Smooth muscle cell (in vitro differentiated cells): ENCODE measurements around the gene TMEM181. TPM values are rescaled to one million over a fixed set of nuclear protein-coding genes. Genes with fewer than 3 reads are reported as not detected.

ENCODE experiments used
- DNase-seq: peaks from one replicate; lab custom pipeline; 2025; ENCODE audit not compliant: unreplicated experiment; lab: John Stamatoyannopoulos, UW
- H2AFZ ChIP-seq: fragments of 200-600 bp; sonication (generic); 2 replicates; pipeline ENCODE4 v1.6.0; 2016; ENCODE audit warnings: antibody characterized with exemption, low read depth, mild to moderate bottlenecking
- H3F3A ChIP-seq: fragments of 200-600 bp; sonication (generic); 2 replicates; pipeline ENCODE4 v1.6.0; 2017; ENCODE audit warnings: antibody characterized with exemption, low read depth
- H3K27ac ChIP-seq: fragments of 200-600 bp; sonication (generic); 2 replicates; pipeline ENCODE4 v1.5.1; 2016; ENCODE audit warnings: low read depth, mild to moderate bottlenecking
- H3K27me3 ChIP-seq: fragments of 200-600 bp; sonication (generic); 2 replicates; pipeline ENCODE4 v1.6.1; 2016; ENCODE audit warnings: low read depth, mild to moderate bottlenecking
- H3K36me3 ChIP-seq: fragments of 200-600 bp; sonication (generic); 2 replicates; pipeline ENCODE4 v1.5.1; 2016; ENCODE audit warnings: low read depth
- H3K4me1 ChIP-seq: fragments of 200-600 bp; sonication (generic); 2 replicates; pipeline ENCODE4 v1.5.1; 2016; ENCODE audit warnings: low read depth
- H3K4me2 ChIP-seq: fragments of 200-600 bp; sonication (generic); 2 replicates; pipeline ENCODE4 v1.6.0; 2016; ENCODE audit warnings: mild to moderate bottlenecking
- H3K4me3 ChIP-seq: fragments of 200-600 bp; sonication (generic); 2 replicates; pipeline ENCODE4 v1.5.1; 2016; ENCODE audit warnings: mild to moderate bottlenecking
- H3K79me2 ChIP-seq: fragments of 200-600 bp; sonication (generic); 2 replicates; pipeline ENCODE4 v1.6.0; 2016; ENCODE audit warnings: low read depth, mild to moderate bottlenecking
- H3K9ac ChIP-seq: fragments of 200-600 bp; sonication (generic); 2 replicates; pipeline ENCODE4 v1.6.0; 2016; ENCODE audit warnings: low read depth
- H3K9me3 ChIP-seq: fragments of 200-600 bp; sonication (generic); replicated peaks from 2 replicates; pipeline ENCODE4 v1.5.1; 2016; ENCODE audit warnings: low read depth
- H4K20me1 ChIP-seq: fragments of 200-600 bp; sonication (generic); 2 replicates; pipeline ENCODE4 v1.6.0; 2016; ENCODE audit warnings: low read depth
- CTCF ChIP-seq: fragments of 200-600 bp; sonication (generic); IDR thresholded peaks from 2 replicates; pipeline ENCODE4 v1.5.1; 2017; ENCODE audit warnings: borderline replicate concordance, mild to moderate bottlenecking, antibody characterized with exemption; ENCODE audit not compliant: insufficient read depth, poor library complexity, severe bottlenecking
- WGBS: methylation state at CpG from one replicate; pipeline ENCODE4 v1.1.7; 2016; ENCODE audit warnings: low lambda C conversion rate; 5-methylcytosine and 5-hydroxymethylcytosine counted together
- polyA plus RNA-seq: library from polyadenylated mRNA; unstranded; fragments of >200 nt; fragmentation: Nextera tagmentation; extraction: Ambion mirVana; gene quantifications from 2 replicates; pipeline ENCODE4 v1.2.1, GENCODE V29; 2016
- total RNA-seq: library from RNA; depleted of rRNA; stranded (reverse); fragments of >200 nt; gene quantifications from 2 replicates; pipeline ENCODE4 v1.2.3, GENCODE V29; 2014

Gene TMEM181
- total and polyA plus RNA-seq, 2 experiments from 2014 or later: 15.3 to 29.0 TPM

DNA sequence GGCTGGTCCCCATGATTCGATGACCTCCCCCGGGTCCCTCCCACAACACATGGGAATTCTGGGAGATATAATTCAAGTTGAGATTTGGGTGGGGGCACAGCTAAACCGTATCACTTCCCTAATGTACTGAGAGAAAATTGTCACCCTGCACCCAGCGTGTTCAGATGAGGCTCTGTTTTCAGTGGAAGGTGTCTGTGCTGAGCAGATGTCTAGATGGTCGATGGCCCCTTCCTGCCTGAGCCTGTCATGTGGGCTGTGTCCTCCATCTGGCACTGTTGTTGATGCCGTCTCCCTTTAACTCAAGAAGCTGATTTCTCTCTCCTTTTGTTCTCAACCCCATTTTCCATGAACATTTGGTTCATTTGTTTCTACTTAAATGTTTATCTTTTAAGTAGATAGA, 37.0 kb downstream of the TMEM181 start:
- H3K4me3 ChIP-seq: no peak overlapping the region
- no peak overlapping the region for H3K9ac ChIP-seq
- H3K36me3 ChIP-seq: peaks cover 8% of the 10 kb centered on the region
- TF ChIP-seq CTCF: no peak
- no peaks in the 10 kb centered on the region for H3K9me3 ChIP-seq
- WGBS: 90% methylated on average over 6 of the region's 6 CpGs
- DNase-seq: no peak
- no peak overlapping the region for H2AFZ ChIP-seq
- H3K27ac ChIP-seq: no peak overlapping the region
- H3F3A ChIP-seq: no peaks in the 10 kb centered on the region
- peaks cover 11% of the 10 kb centered on the region for H4K20me1 ChIP-seq
- no peaks in the 10 kb centered on the region for H3K4me1 ChIP-seq
- H3K4me2 ChIP-seq: no peak overlapping the region
- no peaks in the 10 kb centered on the region for H3K27me3 ChIP-seq
- H3K79me2 ChIP-seq: no peaks in the 10 kb centered on the region

DNA sequence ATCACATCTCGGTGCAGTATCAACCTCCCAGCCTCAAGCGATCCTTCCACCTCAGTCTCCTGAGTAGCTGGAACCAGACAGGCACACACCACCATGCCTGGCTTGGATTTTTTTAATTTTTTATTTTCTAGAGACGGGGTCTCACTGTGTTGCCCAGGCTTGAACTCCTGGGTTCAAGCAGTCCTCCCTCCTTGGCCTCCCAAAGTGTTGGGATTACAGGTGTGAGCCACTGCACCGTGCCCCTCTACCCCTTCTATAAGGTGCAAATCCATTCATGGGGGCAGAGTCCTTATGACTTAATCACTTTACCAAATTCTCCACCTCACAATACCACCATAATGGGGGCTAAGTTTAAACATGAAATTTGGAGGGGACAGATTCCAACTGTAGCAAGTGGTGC, 37.7 kb downstream of the TMEM181 start:
- Histone ChIP-seq H3K4me3 (no peak overlapping the region), H4K20me1 (peaks cover 17% of the 10 kb centered on the region), H3K27me3 (no peaks in the 10 kb centered on the region), H3K4me2 (no peak overlapping the region), H3K4me1 (no peaks in the 10 kb centered on the region), H3F3A (no peaks in the 10 kb centered on the region), H3K9me3 (no peaks in the 10 kb centered on the region), H3K79me2 (no peaks in the 10 kb centered on the region), H2AFZ (no peak overlapping the region), H3K27ac (no peak overlapping the region), H3K9ac (no peak overlapping the region), H3K36me3 (peaks cover 8% of the 10 kb centered on the region)
- WGBS: 99% methylated on average over 4 of the region's 4 CpGs
- DNase-seq: no peak
- TF ChIP-seq CTCF: no peak

DNA sequence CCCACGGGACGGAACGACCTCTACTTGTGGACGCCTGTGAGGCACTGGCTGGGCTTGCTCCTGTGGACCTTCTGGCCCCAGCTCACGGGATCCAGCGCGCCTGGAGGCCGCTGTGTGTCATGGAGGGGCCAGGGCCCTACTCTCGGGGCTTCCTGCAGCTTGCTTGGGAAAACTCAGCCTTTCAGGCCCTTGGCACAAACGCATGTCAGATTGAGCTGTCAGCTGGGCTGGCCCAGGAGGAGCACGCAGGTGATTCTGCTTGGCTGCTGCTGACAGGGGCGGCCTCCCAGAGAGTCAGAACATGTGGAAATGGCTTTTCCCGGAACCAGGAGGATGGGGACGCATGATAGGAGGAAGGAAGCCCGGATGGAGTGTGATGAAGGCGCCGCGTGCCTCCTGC, 39.7 kb downstream of the TMEM181 start:
- Histone ChIP-seq H2AFZ (no peak overlapping the region), H3K4me2 (no peak overlapping the region), H3K4me1 (no peaks in the 10 kb centered on the region), H3K36me3 (no peaks in the 10 kb centered on the region), H3K27ac (no peak overlapping the region), H4K20me1 (peaks cover 25% of the 10 kb centered on the region), H3F3A (no peaks in the 10 kb centered on the region), H3K9ac (no peak overlapping the region), H3K9me3 (no peaks in the 10 kb centered on the region), H3K79me2 (no peaks in the 10 kb centered on the region), H3K27me3 (no peaks in the 10 kb centered on the region), H3K4me3 (no peak overlapping the region)
- DNase-seq: no peak
- no peak for TF ChIP-seq CTCF
- WGBS: 97% methylated on average over 18 of the region's 18 CpGs

DNA sequence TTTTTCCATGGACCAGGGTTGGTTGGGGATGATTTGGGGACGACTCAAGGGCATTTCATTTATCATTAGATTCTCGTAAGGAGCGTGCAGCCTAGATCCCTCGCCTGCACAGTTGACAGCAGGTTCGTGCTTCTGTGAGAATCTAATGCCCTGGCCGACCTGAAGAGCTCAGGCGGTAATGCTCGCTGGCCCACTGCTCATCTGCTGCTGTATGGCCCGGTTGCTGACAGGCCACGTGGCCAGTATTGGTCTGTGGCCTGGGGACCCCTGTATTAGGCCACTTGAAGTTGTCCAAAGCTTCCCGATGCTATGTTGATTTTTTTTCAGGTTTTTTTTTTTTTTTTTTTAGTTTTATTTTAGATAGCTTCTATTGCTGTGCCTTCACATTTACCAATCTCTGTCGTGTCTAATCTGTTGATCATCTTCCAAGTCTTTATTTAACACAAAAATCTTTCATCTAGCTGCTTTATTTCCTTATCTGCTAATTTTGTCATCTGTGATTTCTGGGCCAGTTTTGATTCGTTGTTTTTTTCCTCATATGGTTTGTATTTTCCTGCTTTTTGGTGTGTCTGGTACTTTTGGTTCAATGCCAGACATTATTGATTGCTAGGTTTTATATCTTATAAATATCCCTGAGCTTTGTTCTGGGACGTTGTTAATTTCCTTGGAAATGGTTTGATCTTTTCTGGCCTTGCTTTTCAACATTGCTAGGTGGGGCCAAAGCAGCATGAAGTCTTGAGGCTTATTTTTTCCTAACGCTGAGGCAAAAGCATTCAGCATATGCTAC, 43.6 kb downstream of the TMEM181 start:
- H3K27ac ChIP-seq: no peak overlapping the region
- H3K79me2 ChIP-seq: no peaks in the 10 kb centered on the region
- no peak overlapping the region for H2AFZ ChIP-seq
- no peak overlapping the region for H3K9ac ChIP-seq
- TF ChIP-seq CTCF: no peak
- no peaks in the 10 kb centered on the region for H3K27me3 ChIP-seq
- no peaks in the 10 kb centered on the region for H3K9me3 ChIP-seq
- no peak overlapping the region for H3K4me2 ChIP-seq
- peaks cover 23% of the 10 kb centered on the region for H4K20me1 ChIP-seq
- no peak for DNase-seq
- no peaks in the 10 kb centered on the region for H3F3A ChIP-seq
- H3K4me1 ChIP-seq: no peaks in the 10 kb centered on the region
- H3K36me3 ChIP-seq: peaks cover 7% of the 10 kb centered on the region
- 95% methylated on average over 15 of the region's 15 CpGs for WGBS
- H3K4me3 ChIP-seq: no peak overlapping the region
